GM21390 (cell line): ENCODE data around the gene GBE1.

ENCODE experiments used
- ATAC-seq: cut with Tn5 transposase; IDR thresholded peaks from one replicate; pipeline ENCODE4 v1.9.1; 2021; ENCODE audit not compliant: unreplicated experiment

GBE1 gene

GRCh38 chr3:81476692-81477091 is 284.8 kb downstream of the GBE1 start:
- ATAC-seq, result no peak

- ATAC-seq, result no peak
These were observed 288.7 kb downstream of the GBE1 start for GRCh38 chr3:81472600-81473362.

GRCh38 chr3:81470524-81471278 is 290.7 kb downstream of the GBE1 start:
- no peak for ATAC-seq

- no peak for ATAC-seq
These were observed 293.1 kb downstream of the GBE1 start for GRCh38 chr3:81468391-81468790.

- no peak for ATAC-seq
These were observed 295.3 kb downstream of the GBE1 start for GRCh38 chr3:81466201-81466560.

- no peak for ATAC-seq
These were observed 295.8 kb downstream of the GBE1 start for GRCh38 chr3:81465510-81466200.

GRCh38 chr3:81463781-81464180 is 297.7 kb downstream of the GBE1 start:
- ATAC-seq, result no peak

- ATAC-seq, result no peak
These were observed 298.5 kb downstream of the GBE1 start for GRCh38 chr3:81462921-81463320.

GRCh38 chr3:81459733-81460132 is 301.7 kb downstream of the GBE1 start:
- ATAC-seq, result no peak

GRCh38 chr3:81452418-81452817 is 309.0 kb downstream of the GBE1 start:
- no peak for ATAC-seq

GRCh38 chr3:81451611-81452010 is 309.8 kb downstream of the GBE1 start:
- ATAC-seq, result no peak

GRCh38 chr3:81451140-81451539 is 310.3 kb downstream of the GBE1 start:
- no peak for ATAC-seq

GRCh38 chr3:81446806-81447205 is 314.6 kb downstream of the GBE1 start:
- ATAC-seq, result no peak

GRCh38 chr3:81445712-81446111 is 315.7 kb downstream of the GBE1 start:
- no peak for ATAC-seq

GRCh38 chr3:81444817-81445460 is 316.5 kb downstream of the GBE1 start:
- no peak for ATAC-seq

- ATAC-seq, result no peak
These were observed 317.5 kb downstream of the GBE1 start for GRCh38 chr3:81443958-81444357.

- ATAC-seq, result no peak
These were observed 318.0 kb downstream of the GBE1 start for GRCh38 chr3:81443457-81443782.

GRCh38 chr3:81442758-81443456 is 318.5 kb downstream of the GBE1 start:
- no peak for ATAC-seq

GRCh38 chr3:81440661-81441060 is 320.8 kb downstream of the GBE1 start:
- no peak for ATAC-seq
